GM19351 (cell line): ENCODE measurements around the gene APBA1.
"Not testable (repeated sequence)": the region's sequence is repeated elsewhere in the genome, so short reads cannot be mapped to it uniquely, and the experiment has no call there.

Source experiments
- ATAC-seq: cut with Tn5 transposase; IDR thresholded peaks from one replicate; pipeline ENCODE4 v1.9.1; 2021; ENCODE audit warnings: mild to moderate bottlenecking, moderate library complexity; ENCODE audit not compliant: unreplicated experiment

Gene APBA1

DNA sequence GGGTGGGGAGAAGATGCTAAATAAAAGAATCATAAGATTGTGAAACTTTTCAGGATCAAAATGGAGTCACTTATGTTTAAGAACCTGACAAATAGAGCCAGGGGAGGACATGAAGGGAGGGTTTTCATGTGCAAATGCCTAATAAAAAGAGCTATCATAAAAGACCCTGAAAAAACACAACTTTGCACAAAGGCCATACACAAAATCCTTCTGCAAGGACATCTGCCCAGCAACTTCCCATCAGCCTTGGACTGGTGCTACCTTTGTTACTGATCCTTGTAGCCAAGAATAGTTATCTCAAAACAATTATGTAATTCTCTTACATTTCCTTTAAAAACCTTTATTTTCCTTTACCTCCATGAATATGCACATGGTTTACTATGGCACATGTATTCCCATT is 63.0 kb downstream of the APBA1 start:
- no peak for ATAC-seq

GRCh38 chr9:69606089-69606488 is 66.1 kb downstream of the APBA1 start:
- no peak for ATAC-seq

- no peak for ATAC-seq
Measured at GRCh38 chr9:69605406-69605805, 66.8 kb downstream of the APBA1 start.

- ATAC-seq = no peak
Measured at GRCh38 chr9:69604568-69605219, 67.5 kb downstream of the APBA1 start.

DNA sequence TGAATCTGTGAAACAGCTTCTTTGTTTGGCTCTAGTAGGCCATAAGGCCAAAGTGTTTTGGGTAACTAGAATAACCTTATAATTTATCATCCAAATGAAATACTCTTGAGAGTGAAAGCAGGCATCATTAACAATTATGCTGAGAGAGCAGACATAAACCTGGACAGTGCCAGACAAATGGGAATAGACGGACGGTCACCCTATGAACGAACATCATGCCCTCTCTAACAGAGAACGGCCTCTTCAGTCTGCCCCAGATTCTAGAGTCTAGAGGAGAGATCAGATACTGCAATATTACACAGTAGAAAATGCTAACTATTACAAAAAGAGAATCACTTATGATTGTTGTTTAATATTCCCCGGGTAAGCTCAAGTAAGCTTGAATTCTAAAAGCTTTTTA is 68.5 kb downstream of the APBA1 start:
- ATAC-seq = no peak

DNA sequence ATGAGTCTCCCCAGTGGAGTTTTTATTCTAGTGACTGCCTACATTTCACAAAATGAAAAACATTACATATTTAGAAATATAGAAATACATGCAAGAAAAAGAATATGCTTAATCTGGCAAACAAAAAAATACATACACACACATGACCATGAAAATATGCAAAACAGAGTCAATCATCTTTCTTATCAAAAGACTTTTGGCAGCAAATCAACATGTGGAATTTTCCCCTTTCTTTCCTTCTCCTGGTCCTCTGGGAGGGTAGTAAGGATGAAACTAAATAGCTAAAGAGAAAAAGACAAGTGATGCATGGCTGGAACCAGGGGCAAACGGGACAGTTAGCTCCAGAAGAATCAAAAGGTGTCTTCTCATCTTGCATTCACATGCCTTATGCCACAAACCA is 69.4 kb downstream of the APBA1 start:
- no peak for ATAC-seq

DNA sequence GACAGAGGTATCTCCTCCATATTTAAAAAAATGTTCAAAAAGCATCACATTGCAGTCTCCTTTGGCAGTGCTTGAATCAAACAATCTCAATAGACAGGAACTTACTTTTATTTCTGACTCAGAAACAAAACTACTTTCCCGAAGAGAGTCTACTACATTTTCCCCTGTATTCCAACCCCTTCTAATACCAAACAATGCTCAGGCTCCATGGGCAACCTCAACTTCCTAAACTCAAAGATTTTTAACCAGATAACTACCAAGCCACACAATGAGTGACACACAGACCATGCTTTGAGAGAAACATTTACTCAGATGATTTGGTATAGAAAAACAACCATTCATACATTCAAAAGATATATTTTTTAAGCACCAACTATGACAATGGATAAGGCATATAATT is 70.5 kb downstream of the APBA1 start:
- ATAC-seq = no peak

GRCh38 chr9:69600314-69601047 is 71.7 kb downstream of the APBA1 start:
- ATAC-seq = no peak

- no peak for ATAC-seq
Measured at GRCh38 chr9:69599232-69599971, 72.8 kb downstream of the APBA1 start.

- not testable (repeated sequence) for ATAC-seq
Measured at GRCh38 chr9:69596906-69597305, 75.3 kb downstream of the APBA1 start.

DNA sequence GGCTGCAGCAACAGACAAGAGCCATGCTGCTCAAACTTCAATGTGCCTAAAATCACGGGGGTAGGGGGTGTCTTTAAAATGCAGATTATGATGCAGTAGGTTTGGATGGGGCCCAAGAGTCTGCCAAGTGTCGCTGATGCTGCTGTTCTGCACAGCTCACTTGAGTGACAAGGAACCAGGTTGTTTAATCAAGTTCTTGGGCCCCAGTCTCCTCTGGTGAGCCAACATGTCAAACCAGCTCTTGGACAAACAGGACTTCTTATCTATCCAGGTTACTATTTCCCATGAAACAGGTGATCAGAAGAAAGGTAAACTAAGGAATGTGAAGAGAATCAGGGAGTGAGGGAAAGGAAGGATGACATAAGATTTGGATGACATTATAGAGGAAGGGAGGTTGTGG is 78.0 kb downstream of the APBA1 start:
- ATAC-seq = no peak

GRCh38 chr9:69593756-69594155 is 78.4 kb downstream of the APBA1 start:
- no peak for ATAC-seq

DNA sequence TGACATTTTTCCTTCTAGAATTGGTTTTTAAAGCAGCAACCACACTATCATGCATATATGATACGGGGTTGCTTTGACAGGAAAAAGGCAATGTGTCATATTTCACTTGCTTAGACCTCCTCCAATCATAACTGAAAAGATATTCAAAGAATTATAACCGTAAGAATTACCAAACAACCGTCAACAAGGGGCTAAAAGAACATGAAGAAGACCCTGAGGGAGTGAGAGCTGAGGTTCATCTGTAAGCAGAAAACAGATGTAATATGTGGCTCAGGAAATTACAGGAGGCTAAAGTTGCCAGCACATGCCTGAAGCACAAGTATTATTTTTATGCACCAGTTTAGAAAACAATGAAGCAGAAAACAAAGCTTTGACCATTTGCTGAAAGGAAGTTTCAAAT is 78.9 kb downstream of the APBA1 start:
- no peak for ATAC-seq

GRCh38 chr9:69590266-69590665 is 81.9 kb downstream of the APBA1 start:
- no peak for ATAC-seq

DNA sequence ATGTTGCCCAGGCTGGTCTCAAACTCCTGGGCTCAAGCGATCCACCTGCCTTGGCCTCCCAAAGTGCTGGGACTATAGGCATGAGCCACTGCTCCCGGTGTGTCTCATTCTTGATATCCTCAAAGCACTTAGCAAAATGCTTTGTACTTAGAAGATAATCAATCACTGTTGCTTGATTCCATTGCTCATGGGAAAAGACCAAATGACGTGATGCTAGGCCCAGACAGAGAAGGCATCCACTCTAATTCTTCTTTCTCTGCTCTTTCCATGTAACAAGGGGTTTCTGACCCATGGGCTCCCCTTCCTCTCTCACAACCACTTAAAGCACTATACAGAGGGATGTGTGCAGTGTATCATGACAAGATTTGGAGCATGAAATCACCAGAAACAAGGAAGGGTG is 83.0 kb downstream of the APBA1 start:
- ATAC-seq = no peak

- no peak for ATAC-seq
Measured at GRCh38 chr9:69585571-69585970, 86.6 kb downstream of the APBA1 start.

DNA sequence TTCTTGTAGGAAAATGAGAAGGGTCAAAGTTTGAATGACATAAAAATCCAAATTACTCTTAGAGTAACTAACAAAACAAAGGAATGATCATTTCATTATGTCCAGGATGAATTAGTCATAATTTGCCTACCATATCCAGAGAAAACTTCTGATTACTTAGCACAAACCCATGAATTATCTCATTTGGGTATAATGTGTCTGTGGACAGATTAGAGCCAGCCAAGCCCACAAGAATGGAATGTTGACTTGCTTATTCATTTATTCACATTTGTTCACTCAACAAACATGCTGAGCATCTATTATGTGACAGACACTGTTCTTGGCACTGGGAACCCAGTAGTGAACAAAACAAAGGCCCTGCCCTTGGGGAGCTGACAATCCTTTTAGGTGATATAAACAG is 87.4 kb downstream of the APBA1 start:
- ATAC-seq = no peak

DNA sequence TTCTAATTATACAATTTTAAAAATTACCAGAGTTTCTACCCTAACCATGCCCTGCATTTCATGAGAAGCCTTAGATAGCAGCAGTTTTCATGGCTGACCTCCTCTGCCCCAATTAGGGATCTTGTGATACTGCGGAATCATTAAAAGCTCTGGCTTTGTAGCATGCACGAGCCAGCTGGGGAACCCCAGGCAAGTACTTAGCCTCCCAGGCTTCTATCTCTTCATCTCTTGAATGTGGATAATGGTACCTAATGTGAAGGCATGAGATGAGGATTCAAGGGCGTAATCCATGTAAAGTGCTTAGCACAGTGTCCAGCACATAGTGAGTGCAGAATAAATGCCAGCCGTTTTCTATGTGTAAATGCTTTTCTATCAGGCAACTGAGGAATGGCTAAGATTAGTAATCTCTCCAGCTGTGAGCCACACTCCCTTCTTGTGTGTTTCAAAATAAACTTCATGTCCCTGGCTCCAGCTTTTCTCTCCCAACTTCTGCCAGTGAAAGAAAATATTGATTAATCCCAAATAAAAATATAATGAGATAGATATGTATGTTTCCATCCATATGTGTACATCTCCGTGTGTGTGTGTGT is 88.4 kb downstream of the APBA1 start:
- no peak for ATAC-seq

DNA sequence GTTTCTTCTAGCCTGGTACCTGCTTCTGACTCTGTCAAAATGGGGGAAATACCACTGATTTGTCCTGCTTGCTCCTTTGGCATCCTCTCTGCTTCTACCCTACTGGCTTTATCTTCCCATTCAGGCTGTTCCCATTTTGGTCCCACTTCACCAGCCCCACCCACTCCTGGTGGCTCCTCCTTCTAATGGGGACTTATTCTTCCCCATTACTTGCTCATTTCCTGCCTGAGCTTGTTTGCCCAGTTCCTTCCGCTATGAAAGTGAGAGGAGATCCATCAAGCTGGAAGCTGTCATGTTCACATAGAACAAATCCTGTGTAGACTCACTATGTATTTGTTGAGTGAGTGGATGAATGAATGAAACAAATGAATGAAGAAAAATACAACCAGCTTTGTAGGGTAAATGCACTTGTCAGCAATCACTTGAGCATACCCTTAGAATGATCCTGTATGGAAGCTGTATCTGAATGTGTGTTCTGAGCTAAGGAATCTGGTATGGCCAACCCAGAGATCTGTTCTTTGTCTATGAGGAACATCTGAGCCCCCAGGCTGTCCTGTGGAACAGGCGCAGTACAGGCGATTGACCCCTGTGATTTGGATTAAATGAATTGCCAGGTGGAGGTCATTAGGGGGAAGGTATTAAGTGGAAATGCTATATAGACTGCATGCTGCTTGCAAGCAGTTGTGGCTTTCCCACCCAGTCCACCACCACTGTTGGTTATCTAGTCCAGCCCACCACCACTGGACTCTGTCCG is 89.5 kb downstream of the APBA1 start:
- ATAC-seq = no peak

DNA sequence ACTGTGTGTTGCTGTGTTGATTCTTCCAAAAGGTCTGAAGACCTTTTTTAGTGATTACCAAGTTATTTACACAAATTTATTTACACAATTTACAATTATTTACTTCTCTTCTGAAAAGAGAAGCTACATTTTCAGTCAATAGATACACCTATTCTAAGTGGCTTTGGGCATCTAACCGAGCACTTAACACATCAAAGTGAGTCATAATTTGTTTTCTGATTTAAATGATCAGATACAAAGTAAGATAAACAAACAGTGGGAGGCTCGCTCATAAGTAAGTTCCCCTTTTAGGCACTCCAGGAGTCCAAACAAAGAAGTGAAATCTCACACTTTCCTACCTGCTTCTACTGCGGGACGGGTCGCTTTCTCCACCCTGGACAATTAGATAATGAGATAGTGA is 90.2 kb downstream of the APBA1 start:
- ATAC-seq = no peak
